ENCODE data around the gene KSR1.
"Not testable (repeated sequence)": the region's sequence is repeated elsewhere in the genome, so short reads cannot be mapped to it uniquely, and the experiment has no call there.

The KSR1 gene

DNA sequence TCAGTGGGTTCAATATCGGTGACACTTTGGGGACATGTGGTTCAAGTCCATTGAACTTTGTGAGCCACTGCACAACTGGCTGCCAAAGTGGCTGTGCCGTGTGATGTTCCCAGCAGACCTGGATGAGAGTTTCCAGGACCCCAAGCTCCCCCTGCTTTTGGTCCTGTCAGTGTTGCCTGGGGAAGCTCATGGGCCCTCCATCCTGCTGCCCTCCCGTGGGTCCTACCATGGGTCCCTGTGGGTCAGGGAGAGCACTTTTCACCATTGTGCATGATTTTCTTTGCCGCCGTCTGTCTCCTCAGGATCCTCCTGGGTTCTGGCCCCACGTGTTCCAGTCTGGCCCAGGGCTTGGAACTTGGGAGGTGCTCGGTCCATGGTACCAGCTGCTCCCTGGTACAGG, 212.9 kb downstream of the KSR1 start:
- DNase-seq: no peak

- DNase-seq: no peak
These were observed 213.6 kb downstream of the KSR1 start for GRCh38 chr17:27669850-27670249.

- DNase-seq: no peak
These were observed 214.7 kb downstream of the KSR1 start for GRCh38 chr17:27670791-27671590.

DNA sequence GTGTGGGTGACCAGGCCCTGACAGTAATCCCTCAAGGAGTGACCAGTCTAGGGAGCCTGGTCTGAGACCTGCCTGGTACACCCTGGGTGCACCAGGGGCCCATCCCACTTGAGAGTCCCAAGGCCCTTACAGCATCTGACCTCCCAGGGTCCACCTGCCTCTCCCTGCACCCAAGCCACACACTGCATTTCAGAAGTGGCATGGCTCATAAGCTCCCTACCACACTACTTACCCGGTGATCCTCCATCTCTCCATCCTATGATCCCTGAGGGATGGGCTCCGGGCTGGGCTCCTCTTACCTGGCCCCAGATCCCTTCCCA, 215.3 kb downstream of the KSR1 start:
- no peak for DNase-seq

DNA sequence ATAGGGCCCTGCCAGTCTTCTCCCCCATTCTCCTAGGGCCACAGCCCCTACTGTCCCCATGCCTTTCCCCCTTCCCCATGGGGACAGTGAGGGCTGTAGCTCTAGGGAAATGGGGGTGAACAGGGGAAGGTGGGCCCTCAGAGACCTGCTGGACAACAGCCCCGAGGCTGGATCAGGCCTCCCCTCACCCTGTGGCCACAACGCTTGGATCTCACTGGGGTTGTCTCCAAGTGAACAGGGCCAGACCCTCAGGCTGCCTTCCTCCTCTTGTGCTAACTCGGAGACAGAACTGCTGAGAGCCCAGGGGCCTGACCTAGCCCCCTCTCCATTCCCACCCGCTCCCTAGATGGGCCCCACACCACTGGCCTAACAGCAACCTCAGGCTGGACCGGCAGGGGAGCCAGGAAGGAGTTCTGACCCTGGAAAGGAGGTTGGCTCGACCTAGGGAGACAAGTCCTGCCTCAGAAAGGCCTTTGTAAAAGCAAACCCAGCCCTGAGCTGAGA, 215.8 kb downstream of the KSR1 start:
- DNase-seq: not testable (repeated sequence)

DNA sequence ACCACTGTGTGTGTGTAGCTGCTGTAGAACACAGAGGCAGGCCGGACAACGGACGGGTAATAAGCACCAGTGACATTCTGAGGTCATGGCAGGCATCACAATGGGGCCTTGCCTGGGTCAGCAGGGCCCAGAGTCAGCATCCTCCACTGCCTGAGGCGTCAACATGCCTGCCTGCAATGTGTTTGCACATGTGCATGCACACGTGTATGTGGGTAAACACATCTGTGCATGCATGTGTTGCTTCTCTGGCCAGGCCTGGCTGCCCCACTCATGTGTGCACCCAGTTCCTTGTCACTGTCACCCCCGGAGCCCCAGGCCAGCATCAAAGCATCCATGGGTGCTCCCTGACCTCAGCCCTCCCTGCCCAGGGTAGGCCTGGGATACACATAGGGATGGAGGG, 218.1 kb downstream of the KSR1 start:
- DNase-seq: no peak

Data from effector CD4-positive, alpha-beta T cell (primary cell).